HepG2 (cell line): Measurements from ENCODE around the gene AKIRIN1. TPM values are rescaled to one million over a fixed set of nuclear protein-coding genes. Genes with fewer than 3 reads are reported as not detected.

Source experiments
- FOSL1 ChIP-seq: sonication (generic); formaldehyde crosslinking; IDR thresholded peaks from 2 replicates; pipeline ENCODE4 v1.9.0; 2021; ENCODE audit warnings: missing genetic modification reagents, borderline replicate concordance
- GABPA ChIP-seq, 2 experiments: IDR thresholded peaks; 2 replicates each; pipeline ENCODE4 v1.6.1; 2011 to 2016; ENCODE audit warnings: low read depth in 2 of 2, low read length in 1 of 2, missing biosample characterization in 1 of 2, missing genetic modification characterization in 1 of 2
- MATR3 ChIP-seq: sonication (generic); formaldehyde crosslinking; IDR thresholded peaks from 2 replicates; pipeline ENCODE4 v1.4.0; 2020; ENCODE audit warnings: missing genetic modification reagents
- NCOA5 ChIP-seq: sonication (generic); formaldehyde crosslinking; IDR thresholded peaks from 2 replicates; pipeline ENCODE4 v1.4.0; 2020; ENCODE audit warnings: missing genetic modification reagents
- SAP130 ChIP-seq: IDR thresholded peaks from 2 replicates; pipeline ENCODE4 v1.6.1; 2016; ENCODE audit warnings: low read depth
- SOX13 ChIP-seq, 3 experiments: fragments of 450-650 bp in 1 of 3; sonication (generic) in 1 of 3; formaldehyde crosslinking in 1 of 3; IDR thresholded peaks in 2 of 3; conservative IDR thresholded peaks in 1 of 3; 2 replicates each; pipeline versions ENCODE4 v1.5.0 to v1.6.1; 2016 to 2020; ENCODE audit warnings: antibody characterized with exemption in 1 of 3, mild to moderate bottlenecking in 1 of 3, missing compliant biosample characterization in 1 of 3, missing genetic modification reagents in 1 of 3, moderate library complexity in 1 of 3
- ZEB1 ChIP-seq: IDR thresholded peaks from 2 replicates; pipeline ENCODE4 v1.6.1; 2012; ENCODE audit warnings: mild to moderate bottlenecking, low read depth, inconsistent platforms; ENCODE audit not compliant: insufficient replicate concordance
- ZFP36 ChIP-seq: fragments of 150-350 bp; IDR thresholded peaks from 2 replicates; pipeline ENCODE4 v1.6.1; 2018; ENCODE audit warnings: borderline replicate concordance, low read length, low read depth; ENCODE audit not compliant: partially characterized antibody
- ZFP82 ChIP-seq: sonication (generic); formaldehyde crosslinking; IDR thresholded peaks from 2 replicates; pipeline ENCODE4 v1.5.1; 2020; ENCODE audit warnings: mild to moderate bottlenecking, missing genetic modification reagents, borderline replicate concordance
- ZNF333 ChIP-seq: sonication (generic); formaldehyde crosslinking; IDR thresholded peaks from 2 replicates; pipeline ENCODE4 v1.4.0; 2020; ENCODE audit warnings: mild to moderate bottlenecking, missing genetic modification reagents, borderline replicate concordance
- ZNF781 ChIP-seq: sonication (generic); formaldehyde crosslinking; IDR thresholded peaks from 2 replicates; pipeline ENCODE4 v1.5.1; 2020; ENCODE audit warnings: borderline replicate concordance, mild to moderate bottlenecking, missing genetic modification reagents; ENCODE audit errors: not compliant biosample characterization
- ZNF790 ChIP-seq: sonication (generic); formaldehyde crosslinking; IDR thresholded peaks from 2 replicates; pipeline ENCODE4 v1.8.0; 2022; ENCODE audit warnings: missing genetic modification reagents, mild to moderate bottlenecking, borderline replicate concordance
- polyA plus RNA-seq, 8 experiments: library from polyadenylated mRNA; depleted of rRNA in 3 of 8; stranded (reverse) in 7 of 8; unstranded in 1 of 8; fragments of >200 nt; fragmentation: Illumina TruSeq in 4 of 8; extraction: Trizol in 4 of 8; gene quantifications; 2 replicates each; pipeline versions ENCODE4 v1.2.1 to v1.2.3, GENCODE V29; 2011 to 2016; ENCODE audit warnings: low read depth in 4 of 8, missing spikeins in 1 of 8, mixed read lengths in 1 of 8; ENCODE audit not compliant: insufficient read depth in 1 of 8
- total RNA-seq, 5 experiments: library from RNA; depleted of rRNA; stranded (reverse); fragments of >200 nt; fragmentation: Illumina TruSeq; extraction: Trizol; gene quantifications; 2 replicates each; pipeline ENCODE4 v1.2.3, GENCODE V29; 2016; ENCODE audit warnings: low read depth in 1 of 5
- TF ChIP-seq, protein P1 (sequence below): sonication (generic); formaldehyde crosslinking; IDR thresholded peaks from 2 replicates; pipeline ENCODE4 v1.4.0; 2020; ENCODE audit warnings: mild to moderate bottlenecking, low read depth, missing genetic modification reagents
- TF ChIP-seq, protein P2 (sequence below): sonication (generic); formaldehyde crosslinking; IDR thresholded peaks from 2 replicates; pipeline ENCODE4 v1.4.0; 2020; ENCODE audit warnings: missing genetic modification reagents, borderline replicate concordance
- TF ChIP-seq, protein P3 (sequence below): sonication (generic); formaldehyde crosslinking; IDR thresholded peaks from 2 replicates; pipeline ENCODE4 v1.5.1; 2020; ENCODE audit warnings: mild to moderate bottlenecking, missing genetic modification reagents, moderate library complexity
- TF ChIP-seq, protein P4 (sequence below): sonication (generic); formaldehyde crosslinking; IDR thresholded peaks from 2 replicates; pipeline ENCODE4 v1.4.0; 2020; ENCODE audit warnings: missing genetic modification reagents

Gene AKIRIN1
- total and polyA plus RNA-seq, 2 of the 13 experiments (the other 11 are each of a cell fraction or from before 2014, with no cell fraction given), result 123 to 157 TPM

DNA sequence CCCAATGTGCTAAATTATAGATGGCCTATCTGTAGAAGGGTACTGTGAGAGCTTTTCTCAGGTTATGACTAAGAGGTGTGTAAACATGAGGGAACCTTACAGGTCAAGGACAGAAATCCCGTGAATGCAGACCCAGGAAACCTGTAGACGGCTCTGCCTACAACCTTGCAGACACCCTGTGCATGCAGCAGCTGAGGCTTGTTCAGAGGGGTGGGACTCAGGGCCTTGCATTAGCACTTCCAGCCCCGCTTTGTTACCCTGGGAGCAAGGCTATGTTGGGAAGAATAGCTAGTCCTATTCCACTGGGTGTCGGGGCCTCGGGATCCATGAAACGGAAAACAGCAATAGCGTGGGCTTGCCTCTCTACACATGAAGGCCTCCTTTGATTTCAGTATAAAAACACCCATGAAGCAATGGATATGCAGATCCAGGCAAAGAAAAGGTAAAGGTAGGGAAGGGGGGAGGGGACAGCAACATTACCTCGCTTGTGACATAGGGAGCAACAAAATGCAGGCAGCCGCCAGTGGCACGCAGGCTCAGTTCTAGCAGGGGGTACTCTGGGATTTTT is 25.6 kb downstream of the AKIRIN1 start (continued):
- TF ChIP-seq, protein P1, sequence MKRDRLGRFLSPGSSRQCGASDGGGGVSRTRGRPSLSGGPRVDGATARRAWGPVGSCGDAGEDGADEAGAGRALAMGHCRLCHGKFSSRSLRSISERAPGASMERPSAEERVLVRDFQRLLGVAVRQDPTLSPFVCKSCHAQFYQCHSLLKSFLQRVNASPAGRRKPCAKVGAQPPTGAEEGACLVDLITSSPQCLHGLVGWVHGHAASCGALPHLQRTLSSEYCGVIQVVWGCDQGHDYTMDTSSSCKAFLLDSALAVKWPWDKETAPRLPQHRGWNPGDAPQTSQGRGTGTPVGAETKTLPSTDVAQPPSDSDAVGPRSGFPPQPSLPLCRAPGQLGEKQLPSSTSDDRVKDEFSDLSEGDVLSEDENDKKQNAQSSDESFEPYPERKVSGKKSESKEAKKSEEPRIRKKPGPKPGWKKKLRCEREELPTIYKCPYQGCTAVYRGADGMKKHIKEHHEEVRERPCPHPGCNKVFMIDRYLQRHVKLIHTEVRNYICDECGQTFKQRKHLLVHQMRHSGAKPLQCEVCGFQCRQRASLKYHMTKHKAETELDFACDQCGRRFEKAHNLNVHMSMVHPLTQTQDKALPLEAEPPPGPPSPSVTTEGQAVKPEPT (CRISPR knock-in tag), result no peak
- TF ChIP-seq GABPA (IDR thresholded peaks at IDR 0.05; ENCODE audit: low read depth, low read length) (no peak), GABPA (CRISPR knock-in tag; IDR thresholded peaks at IDR 0.05; ENCODE audit: low read depth) (peak; percentile 27; the same call in 1 of the 2 replicates), ZNF781 (no peak), ZFP82 (CRISPR knock-in tag) (no peak), ZFP36 (no peak), MATR3 (CRISPR knock-in tag) (no peak), SOX13 (IDR thresholded peaks at IDR 0.05) (no peak), SOX13 (CRISPR knock-in tag; conservative IDR thresholded peaks at IDR 0.05 in 1 of 2, IDR thresholded peaks at IDR 0.05 in 1 of 2) (peak in 1 of 2 experiments; percentile 48; a peak in 1 of 4 replicates), FOSL1 (CRISPR knock-in tag) (peak; percentile 88), ZNF333 (no peak), SAP130 (CRISPR knock-in tag) (peak; percentile 75), NCOA5 (CRISPR knock-in tag) (no peak), ZNF790 (no peak), ZEB1 (no peak)
- TF ChIP-seq, protein P2, sequence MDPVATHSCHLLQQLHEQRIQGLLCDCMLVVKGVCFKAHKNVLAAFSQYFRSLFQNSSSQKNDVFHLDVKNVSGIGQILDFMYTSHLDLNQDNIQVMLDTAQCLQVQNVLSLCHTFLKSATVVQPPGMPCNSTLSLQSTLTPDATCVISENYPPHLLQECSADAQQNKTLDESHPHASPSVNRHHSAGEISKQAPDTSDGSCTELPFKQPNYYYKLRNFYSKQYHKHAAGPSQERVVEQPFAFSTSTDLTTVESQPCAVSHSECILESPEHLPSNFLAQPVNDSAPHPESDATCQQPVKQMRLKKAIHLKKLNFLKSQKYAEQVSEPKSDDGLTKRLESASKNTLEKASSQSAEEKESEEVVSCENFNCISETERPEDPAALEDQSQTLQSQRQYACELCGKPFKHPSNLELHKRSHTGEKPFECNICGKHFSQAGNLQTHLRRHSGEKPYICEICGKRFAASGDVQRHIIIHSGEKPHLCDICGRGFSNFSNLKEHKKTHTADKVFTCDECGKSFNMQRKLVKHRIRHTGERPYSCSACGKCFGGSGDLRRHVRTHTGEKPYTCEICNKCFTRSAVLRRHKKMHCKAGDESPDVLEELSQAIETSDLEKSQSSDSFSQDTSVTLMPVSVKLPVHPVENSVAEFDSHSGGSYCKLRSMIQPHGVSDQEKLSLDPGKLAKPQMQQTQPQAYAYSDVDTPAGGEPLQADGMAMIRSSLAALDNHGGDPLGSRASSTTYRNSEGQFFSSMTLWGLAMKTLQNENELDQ (CRISPR knock-in tag), result no peak
- TF ChIP-seq, protein P3, sequence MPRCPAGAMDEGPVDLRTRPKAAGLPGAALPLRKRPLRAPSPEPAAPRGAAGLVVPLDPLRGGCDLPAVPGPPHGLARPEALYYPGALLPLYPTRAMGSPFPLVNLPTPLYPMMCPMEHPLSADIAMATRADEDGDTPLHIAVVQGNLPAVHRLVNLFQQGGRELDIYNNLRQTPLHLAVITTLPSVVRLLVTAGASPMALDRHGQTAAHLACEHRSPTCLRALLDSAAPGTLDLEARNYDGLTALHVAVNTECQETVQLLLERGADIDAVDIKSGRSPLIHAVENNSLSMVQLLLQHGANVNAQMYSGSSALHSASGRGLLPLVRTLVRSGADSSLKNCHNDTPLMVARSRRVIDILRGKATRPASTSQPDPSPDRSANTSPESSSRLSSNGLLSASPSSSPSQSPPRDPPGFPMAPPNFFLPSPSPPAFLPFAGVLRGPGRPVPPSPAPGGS, result no peak
- TF ChIP-seq, protein P4, sequence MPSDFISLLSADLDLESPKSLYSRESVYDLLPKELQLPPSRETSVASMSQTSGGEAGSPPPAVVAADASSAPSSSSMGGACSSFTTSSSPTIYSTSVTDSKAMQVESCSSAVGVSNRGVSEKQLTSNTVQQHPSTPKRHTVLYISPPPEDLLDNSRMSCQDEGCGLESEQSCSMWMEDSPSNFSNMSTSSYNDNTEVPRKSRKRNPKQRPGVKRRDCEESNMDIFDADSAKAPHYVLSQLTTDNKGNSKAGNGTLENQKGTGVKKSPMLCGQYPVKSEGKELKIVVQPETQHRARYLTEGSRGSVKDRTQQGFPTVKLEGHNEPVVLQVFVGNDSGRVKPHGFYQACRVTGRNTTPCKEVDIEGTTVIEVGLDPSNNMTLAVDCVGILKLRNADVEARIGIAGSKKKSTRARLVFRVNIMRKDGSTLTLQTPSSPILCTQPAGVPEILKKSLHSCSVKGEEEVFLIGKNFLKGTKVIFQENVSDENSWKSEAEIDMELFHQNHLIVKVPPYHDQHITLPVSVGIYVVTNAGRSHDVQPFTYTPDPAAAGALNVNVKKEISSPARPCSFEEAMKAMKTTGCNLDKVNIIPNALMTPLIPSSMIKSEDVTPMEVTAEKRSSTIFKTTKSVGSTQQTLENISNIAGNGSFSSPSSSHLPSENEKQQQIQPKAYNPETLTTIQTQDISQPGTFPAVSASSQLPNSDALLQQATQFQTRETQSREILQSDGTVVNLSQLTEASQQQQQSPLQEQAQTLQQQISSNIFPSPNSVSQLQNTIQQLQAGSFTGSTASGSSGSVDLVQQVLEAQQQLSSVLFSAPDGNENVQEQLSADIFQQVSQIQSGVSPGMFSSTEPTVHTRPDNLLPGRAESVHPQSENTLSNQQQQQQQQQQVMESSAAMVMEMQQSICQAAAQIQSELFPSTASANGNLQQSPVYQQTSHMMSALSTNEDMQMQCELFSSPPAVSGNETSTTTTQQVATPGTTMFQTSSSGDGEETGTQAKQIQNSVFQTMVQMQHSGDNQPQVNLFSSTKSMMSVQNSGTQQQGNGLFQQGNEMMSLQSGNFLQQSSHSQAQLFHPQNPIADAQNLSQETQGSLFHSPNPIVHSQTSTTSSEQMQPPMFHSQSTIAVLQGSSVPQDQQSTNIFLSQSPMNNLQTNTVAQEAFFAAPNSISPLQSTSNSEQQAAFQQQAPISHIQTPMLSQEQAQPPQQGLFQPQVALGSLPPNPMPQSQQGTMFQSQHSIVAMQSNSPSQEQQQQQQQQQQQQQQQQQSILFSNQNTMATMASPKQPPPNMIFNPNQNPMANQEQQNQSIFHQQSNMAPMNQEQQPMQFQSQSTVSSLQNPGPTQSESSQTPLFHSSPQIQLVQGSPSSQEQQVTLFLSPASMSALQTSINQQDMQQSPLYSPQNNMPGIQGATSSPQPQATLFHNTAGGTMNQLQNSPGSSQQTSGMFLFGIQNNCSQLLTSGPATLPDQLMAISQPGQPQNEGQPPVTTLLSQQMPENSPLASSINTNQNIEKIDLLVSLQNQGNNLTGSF, result no peak
